HCEC 1CT (cell line): ENCODE results near the gene LYSMD3.

Experiments
- DNase-seq: peaks from one replicate; pipeline ENCODE4 v3.0.0-alpha.2; 2017

The LYSMD3 gene

DNA sequence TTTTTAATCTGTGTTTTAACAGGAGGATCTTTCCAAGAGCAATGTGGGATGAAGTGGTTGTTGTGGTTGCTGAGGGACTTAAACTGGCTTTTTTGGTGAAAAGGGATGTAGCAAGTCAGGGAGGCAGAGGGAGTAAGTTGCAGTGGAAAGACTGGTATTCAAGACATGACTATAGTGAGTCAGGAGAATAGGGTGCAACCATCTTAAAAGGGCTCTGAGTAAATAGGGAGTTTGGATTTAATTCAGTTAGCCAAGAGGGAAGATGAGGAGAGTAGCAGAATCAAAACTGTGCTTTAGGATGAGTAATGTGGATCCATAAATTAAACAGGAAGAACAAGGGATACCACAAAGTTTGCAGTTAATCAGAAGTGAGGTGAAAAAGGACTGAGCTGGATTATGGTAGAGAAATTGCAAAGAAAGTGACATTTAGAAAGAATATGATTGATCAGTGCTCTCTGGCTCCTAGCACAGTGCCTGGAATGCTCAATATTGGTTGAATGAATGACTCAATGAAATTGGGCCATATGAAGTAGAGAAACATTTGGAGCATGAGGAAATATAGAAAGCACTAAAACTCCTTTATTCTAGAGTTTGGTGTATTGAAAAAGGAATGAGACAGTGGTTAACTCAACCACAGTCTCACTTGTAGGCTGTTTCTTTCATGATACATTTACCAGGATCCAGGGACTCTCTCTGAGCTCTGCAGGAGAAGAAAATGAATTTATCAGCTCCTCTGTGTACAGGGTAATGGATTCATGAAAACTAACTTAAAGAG is 49.6 kb downstream of the LYSMD3 start:
- peak; percentile 64 for DNase-seq

DNA sequence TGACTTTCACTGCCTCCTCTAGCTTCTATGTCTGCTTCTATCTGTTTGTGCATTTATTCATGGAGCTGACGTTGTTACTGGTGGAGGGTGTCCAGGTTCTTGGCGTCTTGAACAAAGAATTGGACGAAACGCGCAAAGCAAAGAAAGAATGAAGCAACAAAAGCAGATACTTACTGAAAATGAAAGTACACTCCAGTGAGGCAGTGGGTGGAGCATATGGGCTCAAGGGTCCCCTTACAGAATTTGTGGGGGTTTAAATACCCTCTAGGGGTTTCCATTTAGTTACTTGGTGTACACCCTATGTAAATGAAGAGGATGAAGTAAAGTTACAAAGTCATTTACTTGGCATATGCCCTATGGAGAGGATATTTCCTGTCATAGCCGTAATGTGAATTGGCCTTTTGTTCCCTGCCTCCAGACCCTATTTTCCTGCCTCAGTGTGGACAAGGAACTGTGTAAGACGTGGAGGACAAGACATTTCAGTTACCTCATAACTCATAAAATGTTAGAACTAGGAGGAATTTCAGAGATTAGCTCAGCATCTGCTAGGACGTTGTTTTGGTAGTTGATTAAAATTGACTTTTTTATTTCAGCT is 51.7 kb downstream of the LYSMD3 start:
- DNase-seq: no peak

DNA sequence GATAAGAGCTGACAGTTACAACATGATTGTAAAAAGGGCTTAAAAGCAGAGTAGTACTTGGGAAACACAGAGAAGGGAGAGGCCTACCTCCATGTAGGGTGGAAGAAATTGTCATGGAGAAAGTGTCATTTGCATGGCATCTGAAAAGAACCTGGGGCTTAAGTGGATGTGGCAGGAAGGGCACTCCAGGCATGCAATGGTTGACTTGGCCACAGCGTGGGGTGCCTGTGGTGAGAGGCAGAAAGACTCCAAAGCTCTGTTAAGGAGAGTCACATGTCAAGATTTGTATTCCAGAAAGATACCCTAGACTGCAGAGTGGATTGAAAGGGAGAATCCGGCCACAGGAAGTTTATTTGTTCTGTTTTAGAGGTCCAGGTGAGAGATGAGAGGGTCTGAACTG is 52.3 kb downstream of the LYSMD3 start:
- no peak for DNase-seq

DNA sequence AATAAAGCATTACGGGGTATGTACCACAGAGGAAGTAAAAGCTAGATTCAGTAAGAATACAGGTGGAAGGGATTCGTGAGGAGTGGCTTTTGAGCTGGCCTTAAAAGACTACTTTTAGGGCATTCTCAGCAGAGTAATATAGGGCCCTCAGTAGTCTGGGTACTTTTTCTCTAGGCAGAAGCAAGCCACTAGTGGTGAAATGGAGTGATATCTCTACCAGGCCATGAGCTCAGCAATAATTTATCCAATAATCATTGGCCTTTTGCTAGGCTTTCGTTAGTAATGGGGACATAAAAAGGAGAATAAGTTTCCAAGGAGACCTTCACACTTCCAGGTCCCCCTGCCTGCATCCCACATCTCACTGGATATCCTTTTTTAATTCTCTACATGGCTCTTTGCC is 53.0 kb downstream of the LYSMD3 start:
- no peak for DNase-seq

DNA sequence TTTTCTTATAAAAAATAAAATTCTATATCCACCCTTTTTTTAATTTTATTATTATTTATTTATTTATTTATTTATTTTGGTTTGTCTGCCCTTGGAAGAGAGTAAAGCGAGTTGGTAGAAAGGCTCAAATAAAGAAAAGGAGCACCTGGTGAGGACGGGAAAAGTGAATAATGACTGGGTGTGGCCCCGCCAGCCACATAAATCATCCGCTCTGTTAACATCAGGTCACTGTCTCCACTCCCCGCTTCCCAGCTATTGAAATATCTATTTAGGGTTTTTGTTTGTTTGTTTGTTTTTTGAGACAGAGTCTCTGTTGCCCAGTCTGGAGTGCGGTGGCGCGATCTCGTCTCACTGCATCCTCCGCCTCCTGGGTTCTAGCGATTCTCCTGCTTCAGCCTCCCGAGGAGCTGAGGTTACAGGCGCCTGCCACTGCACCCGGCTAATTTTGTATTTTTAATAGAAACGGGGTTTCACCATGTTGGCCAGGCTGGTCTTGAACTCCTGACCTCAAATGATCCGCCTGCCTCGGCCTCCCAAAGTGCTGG is 53.9 kb downstream of the LYSMD3 start:
- DNase-seq: no peak

DNA sequence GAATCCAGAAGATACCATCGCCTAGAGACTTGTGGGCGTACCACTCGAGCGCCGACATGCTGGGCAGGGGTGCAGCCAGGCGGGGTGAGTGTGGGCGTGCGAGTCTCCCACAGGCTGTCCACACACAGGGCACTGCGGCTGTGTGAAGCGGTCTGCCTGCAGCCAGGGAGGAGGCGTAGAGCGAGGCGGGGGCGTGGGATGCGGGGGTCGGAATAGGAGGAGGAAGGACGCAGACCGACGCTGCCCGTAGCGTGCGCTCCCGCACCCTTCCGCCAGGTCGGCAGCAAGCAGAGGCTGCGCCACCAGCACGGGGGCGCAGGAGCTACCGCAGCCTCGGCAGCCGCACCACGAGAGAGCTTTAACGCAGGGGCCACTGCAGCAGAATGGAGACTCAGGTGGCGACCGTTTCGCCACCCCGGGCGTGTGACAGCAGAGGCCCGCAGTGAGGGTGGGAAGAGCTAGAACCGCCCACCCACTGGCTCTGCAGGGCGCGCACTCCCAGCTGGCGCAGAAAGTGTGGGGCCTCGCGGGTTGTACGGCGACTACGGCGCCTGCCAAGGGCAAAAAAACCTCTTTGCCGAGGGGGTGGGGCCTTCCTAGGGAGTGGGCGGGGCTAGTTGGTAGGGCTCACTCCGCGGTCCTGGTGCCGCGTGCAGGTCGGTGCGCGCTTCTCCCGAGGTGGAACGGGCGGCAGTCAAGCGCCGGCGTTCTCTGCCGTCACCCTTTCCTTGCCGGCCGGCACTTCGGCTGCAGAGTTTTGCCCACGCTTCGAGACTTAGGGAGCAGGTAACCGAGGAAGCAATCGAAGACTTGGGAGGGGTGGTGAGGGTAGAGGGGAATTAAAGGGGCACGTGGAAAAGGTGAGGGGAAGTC is 54.9 kb downstream of the LYSMD3 start, which contains the start of the genes MBLAC2 and POLR3G:
MBLAC2 (minus strand) TSS at position 537 of the 873 bp plus-strand sequence; CDS start at position 58, 479 bp downstream.
POLR3G (plus strand) TSS at position 630 of the 873 bp plus-strand sequence. CDS start 10,704 bp downstream, outside the sequence.
- peak; percentile 94 for DNase-seq

DNA sequence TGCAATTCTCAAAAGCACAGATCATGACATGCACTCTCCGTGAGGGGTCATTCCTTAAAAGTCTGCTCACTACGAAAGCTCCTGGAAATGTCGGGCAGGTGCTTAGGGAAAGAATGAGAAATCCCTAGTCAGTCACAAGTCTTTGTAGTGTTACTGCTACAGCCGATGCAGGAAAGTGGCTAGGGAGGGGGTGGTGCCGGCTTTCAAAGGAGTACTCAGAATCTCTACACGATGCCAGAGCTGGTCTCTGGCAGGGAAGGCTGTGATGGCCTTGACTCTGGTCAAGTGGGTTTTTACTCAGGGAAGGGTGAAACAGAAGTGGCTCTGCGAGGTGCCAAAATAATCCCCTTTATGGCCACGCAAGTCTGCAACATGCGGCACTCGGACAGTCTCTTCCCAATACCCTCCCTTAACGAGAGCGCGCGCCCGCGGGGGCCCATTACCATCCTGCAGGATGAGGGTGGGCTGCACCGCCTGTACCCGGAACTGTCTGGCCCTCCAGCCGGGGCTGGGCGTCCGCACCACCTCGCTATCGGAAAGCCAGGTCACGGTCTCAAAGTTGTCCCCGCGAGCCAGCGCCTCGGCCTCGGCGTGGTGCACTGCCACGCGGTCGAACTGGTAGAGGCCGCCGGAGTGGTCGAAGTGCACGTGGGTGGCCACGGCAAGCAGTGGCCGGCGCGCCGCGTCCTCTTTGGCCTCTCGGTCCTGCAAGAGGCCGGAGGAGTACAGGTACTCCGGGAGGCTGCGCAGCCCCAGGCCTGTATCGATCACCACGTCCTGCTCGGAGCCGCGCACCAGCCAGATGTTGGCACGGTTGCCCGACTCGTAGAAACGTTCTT is 55.8 kb downstream of the LYSMD3 start:
- peak; percentile 46 for DNase-seq

DNA sequence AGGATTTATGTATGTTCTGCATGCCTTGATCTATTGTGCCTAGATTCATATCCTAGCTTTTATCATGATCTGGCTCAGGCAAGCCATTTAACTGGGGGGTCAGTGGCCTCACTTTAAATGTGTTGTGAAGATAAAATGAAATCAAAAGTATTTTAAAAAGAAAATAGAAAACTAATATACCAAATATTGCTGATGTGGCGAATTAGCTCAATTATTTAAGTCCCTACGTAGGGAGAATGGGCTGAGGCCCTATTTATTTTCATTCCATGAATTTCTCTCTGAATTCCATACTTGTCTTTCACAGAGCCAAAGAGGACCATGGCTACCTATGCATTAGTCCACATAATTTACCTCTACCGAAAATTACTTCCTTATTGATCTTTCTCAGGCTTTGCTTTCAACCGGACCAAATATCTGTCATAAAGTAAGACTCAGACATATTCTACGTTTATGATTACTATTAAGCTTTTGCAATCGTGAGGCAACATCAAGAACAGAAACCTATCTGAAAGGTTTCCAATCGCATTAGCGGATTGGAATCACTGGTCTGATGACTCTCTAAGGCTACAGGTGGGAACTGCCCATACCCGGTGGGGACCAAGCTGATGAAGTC is 56.5 kb downstream of the LYSMD3 start:
- no peak for DNase-seq
